ENCODE data around the gene EHD4.

DNA sequence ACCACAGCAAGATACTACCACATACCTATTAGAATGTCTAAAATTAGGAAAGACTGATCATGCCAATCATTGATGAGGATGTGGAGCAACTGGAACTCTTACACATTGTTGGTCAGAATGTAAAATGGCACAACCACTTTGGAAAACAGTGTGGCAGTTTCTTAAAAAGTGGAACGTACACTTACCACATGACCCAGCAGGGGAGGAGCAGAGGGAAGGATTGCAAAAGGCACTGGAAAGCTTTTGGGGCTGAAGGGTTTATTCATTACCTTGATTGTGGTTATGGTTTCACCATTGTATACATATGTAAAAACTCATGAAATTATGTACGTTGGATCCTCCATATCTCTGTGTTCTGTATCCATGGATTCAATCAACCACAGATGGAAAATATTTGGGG is 3.3 kb upstream of the EHD4 start:
- TF ChIP-seq ZBTB17 (CRISPR knock-in tag; IDR thresholded peaks at IDR 0.05): no peak
- no peak for TF ChIP-seq CTCF (IDR thresholded peaks at IDR 0.05 in 2 of 3, conservative IDR thresholded peaks at IDR 0.05 in 1 of 3; ENCODE audit: insufficient read depth in 2 of 3, low read depth in 1 of 3, low read length in 3 of 3)
- no peak for TF ChIP-seq ZBTB26 (CRISPR knock-in tag; IDR thresholded peaks at IDR 0.05)
- no peak for TF ChIP-seq STAG1 (CRISPR knock-in tag; IDR thresholded peaks at IDR 0.05; ENCODE audit: borderline replicate concordance)
- TF ChIP-seq POLR2A (conservative IDR thresholded peaks at IDR 0.05): no peak
- no peak for TF ChIP-seq SIX5 (IDR thresholded peaks at IDR 0.05; ENCODE audit: borderline replicate concordance in 1 of 2, insufficient read depth in 1 of 2, low read depth in 1 of 2, low read length in 2 of 2)
- TF ChIP-seq MAFG (tag; conservative IDR thresholded peaks at IDR 0.05): no peak
- TF ChIP-seq TEAD2 (tag; IDR thresholded peaks at IDR 0.05): no peak
- TF ChIP-seq ZNF274 (IDR thresholded peaks at IDR 0.05; ENCODE audit: borderline replicate concordance, low read depth, low read length): no peak
- no peak for TF ChIP-seq CTCFL (IDR thresholded peaks at IDR 0.05; ENCODE audit: borderline replicate concordance, insufficient read depth, low read depth, low read length, poor library complexity, severe bottlenecking)

Measured in K562 (cell line).